Right lobe of liver (tissue), 4 donors: ENCODE data around the gene RNPEPL1.

ENCODE experiments used
- POLR2A ChIP-seq: fragments of 450-650 bp; IDR thresholded peaks from one replicate; pipeline ENCODE4 v1.6.1; 2017; ENCODE audit warnings: antibody characterized with exemption, mild to moderate bottlenecking
- TF ChIP-seq, protein P1 (sequence below), 4 donors: fragments of 200-600 bp in 3 of 4; fragments of 450-650 bp in 1 of 4; IDR thresholded peaks; one replicate each; pipeline versions ENCODE4 v1.5.1 to v1.8.0; 2016 to 2022; ENCODE audit warnings: antibody characterized with exemption in 4 of 4, mild to moderate bottlenecking in 2 of 4
- donor health status: DM: no; HTN: no; CAD: no.
- donor health status: DM: no; HTN: no; CAD: no.
- donor health status: DM: no; HTN: yes; CAD: no.

DNA sequence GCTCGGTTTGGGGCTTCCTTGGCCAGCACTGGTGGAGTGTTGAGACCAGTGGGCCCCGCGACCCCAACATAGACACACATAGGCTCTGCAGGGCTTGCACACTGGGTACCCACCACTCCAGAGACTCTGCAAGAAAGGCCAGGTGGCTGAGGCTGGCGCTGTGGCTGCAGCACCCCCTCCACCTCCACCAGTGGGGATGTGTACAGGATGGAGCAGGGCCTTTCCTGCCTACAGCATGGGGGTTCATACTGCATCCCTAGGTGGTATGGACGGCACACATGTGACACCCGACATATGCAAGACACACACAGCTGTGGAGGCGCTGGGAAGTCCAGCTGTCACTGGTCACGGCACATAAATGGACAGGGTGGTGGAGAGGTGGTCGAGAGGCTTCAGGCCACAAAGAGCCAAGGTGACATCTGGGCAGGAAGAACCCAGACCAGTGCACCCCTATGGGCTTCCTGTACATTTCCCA is 1.3 kb downstream of the RNPEPL1 start:
- TF ChIP-seq, protein P1, sequence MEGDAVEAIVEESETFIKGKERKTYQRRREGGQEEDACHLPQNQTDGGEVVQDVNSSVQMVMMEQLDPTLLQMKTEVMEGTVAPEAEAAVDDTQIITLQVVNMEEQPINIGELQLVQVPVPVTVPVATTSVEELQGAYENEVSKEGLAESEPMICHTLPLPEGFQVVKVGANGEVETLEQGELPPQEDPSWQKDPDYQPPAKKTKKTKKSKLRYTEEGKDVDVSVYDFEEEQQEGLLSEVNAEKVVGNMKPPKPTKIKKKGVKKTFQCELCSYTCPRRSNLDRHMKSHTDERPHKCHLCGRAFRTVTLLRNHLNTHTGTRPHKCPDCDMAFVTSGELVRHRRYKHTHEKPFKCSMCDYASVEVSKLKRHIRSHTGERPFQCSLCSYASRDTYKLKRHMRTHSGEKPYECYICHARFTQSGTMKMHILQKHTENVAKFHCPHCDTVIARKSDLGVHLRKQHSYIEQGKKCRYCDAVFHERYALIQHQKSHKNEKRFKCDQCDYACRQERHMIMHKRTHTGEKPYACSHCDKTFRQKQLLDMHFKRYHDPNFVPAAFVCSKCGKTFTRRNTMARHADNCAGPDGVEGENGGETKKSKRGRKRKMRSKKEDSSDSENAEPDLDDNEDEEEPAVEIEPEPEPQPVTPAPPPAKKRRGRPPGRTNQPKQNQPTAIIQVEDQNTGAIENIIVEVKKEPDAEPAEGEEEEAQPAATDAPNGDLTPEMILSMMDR (IDR thresholded peaks at IDR 0.05): no peak
- TF ChIP-seq POLR2A: no peak
